ENCODE measurements around the gene STK4.

STK4 gene

DNA sequence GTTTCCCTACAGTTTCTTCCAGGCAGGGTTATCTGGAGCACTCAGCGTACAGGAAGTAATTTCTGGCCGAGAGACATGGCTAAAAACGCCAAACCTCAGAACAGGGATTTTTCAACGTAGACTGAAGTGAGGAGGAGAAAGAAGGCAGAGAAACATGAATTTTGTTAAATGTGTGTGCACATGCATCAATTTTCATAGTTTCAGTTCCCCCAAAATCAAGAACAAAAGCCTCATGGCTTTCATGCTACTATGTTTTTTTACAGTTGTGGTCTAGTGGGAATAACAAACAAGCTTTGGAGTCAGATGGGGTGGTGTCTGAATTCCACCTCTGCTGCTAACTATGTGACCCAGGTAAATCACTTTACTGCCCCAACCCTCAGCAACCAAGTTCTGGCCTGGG is 11.0 kb upstream of the STK4 start:
- DNase-seq = no peak

DNA sequence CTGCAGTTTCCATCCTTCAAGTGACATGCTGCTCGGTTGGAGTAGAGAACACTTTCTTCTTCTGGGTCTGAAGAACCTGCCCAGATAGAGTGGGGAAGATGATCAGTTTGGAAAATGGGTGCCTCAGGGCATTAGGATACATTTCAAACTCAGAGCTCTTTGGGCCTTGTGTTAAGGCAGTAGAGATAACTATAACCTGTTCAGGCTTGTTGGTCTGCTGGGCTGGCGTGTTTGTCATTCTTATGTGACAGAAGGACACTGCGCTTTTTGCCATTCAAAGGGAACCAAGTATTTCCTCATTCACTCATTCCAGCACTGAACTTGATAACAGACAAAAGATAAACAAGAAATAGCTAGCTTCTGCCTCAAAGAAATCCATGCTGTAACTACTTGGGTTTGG is 9.9 kb upstream of the STK4 start:
- DNase-seq = no peak

DNA sequence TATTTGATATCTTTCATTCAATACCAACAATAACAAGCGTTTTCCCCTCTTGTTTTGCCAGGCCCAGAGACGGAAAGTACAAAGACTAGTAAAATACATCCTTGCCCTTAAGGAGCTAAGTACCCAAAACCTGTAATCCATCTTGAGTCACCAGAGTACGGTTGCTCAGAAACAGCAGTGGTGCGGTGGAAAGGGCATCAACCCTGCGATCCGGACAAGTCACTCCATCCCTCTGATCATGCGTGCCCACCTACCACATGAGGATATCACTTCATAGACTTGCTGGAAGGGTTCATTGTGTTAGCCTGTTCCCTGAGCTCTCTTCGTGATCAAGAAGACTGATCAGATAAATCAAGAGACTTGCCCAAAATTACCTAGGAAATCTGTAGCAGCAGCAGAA is 8.0 kb upstream of the STK4 start:
- no peak for DNase-seq

DNA sequence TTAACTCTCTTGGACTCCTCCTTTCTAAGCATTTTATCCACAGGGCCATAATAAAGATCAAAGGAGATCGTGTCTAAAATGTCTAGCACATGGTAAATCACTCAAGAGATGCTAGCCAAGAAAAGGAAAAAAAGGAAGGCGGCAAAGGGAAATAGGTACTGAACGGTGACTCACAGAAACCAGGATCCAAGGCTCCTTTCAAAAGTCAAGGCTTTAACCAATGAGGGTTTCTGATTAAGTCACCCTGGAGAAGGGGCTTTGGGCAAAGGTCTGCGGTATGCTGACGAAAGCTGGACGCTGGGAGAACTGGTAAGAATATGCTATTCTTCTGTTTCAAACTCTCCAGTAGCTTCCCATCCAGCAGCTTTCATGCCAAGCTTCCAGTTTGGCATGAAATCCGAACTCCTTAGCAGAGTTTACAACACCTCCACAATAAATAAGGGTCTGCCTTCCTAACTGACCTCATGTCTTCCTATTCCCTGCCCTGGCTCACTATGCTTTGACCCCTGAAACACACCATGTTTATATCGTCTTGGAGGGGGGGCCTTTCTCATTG is 7.2 kb upstream of the STK4 start:
- DNase-seq = no peak

DNA sequence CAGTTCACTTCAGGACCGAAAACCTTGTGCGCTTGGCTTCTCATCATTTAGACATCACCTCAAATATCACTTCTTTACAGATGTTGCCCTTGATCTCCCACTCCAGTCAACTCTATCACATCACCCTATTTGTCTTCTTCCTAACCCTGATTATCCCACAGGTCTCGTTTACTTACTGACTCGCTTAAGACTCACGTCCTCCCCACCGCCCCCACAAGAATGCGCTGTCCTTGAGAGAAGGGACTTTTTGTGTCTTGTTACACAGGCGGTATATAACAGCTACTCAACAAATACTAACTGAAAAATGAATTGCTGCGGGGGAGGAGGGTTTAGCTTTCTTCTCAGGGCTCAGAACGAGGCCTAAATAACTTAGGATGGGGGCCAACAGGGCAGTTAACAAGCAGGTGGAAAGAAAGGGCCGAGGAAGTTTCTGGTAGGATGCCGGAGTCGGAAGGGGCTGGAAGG is 6.6 kb upstream of the STK4 start:
- no peak for DNase-seq

DNA sequence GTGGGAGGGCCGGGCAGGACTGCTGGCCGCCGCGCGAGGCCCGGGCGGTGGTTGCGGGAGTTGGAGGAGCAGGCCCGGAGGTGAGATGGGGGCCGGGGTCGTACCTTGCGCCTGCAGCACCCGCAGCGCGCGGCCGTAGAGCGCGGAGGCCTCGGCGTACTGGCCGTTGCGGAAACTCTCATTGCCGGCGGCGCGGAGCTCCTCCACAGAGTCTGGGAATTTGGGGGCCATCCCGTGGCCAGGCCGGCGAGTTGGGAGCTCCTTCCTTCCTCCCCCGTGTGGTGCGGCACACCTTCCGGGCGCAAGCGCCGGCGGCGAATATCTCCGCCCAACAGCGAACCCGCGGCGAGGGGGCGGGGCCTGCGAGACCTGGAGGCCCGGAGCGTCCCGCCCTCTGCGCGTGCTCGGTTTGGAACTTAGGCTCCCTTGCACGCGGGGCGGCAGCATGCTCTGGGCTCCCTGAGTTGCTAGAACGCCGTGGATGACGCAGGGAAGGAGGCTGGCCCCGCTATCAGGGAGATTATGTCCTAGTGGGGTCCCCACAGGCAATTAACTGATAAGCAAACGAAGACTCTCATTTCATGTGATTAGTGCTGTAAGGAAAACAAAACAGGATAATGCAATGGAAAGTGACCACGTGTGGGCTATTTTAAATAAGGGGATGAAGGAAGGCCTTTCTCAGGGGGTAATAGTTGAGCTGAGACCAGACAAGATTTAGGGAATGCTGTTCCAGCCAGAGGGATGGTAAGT is 6.0 kb upstream of the STK4 start, which contains the start of gene TOMM34:
Gene TOMM34, minus strand, starts transcription at position 295 of the 750 bp plus-strand sequence. Its CDS starts 64 bp downstream, at position 231.
- peak; percentile 89 for DNase-seq

DNA sequence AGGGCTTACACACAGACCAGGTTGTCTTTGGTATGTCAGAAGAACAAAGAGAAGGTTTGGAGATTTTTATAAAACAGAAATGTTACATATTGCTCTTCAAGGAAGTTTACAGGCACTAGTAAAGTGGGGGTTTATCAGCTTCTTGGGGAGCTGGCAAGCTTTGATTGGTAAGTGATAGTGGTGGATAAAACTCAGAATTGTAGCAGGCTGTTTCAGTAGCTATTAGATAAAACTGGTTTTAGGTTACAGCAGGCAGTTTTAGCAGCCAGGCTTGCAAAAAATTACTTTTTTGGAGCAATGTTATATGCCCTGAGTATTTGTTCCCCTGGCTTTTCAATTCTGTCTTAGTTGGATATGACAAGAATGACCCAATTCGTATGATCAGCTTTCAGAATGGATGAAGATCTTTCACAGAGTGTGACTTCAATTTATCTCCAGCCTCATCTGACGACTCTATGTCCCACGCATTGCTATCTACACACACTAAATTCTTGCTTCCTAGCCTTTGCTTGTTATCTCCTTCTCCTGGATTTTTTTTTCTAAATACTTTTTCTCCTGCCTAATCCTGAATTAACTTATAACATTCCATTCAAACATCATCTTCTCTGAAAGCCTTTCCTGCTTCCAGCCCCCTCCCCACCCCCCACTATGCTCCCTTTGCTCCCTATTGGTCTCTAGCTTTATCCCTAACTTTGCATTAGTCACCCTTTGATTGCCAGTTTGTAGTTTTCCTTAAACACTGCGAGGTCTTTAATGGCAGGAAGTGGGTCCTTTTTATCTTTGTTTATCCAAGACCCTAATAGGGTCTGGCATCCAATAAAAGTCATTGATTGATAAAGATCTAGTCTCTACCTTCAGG is 5.1 kb upstream of the STK4 start:
- DNase-seq = no peak

DNA sequence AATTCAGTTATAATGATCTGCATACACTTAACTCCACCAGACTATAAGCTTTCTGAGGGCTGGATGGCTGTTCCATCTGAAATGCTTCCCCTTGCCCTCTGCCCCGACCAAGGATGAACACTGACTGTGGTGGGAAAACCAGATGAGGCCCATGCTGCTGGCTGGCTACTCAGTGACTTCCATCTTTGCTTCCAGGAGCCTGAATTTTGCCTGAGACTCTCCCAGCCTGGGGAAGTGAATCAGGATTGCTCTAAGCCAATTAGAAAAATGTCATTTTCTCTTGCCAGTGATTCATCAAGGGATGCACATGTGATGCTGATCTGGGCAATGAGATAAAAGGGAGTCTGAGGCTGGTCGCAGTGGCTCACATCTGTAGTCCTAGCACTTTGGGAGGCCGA is 4.4 kb upstream of the STK4 start:
- no peak for DNase-seq

DNA sequence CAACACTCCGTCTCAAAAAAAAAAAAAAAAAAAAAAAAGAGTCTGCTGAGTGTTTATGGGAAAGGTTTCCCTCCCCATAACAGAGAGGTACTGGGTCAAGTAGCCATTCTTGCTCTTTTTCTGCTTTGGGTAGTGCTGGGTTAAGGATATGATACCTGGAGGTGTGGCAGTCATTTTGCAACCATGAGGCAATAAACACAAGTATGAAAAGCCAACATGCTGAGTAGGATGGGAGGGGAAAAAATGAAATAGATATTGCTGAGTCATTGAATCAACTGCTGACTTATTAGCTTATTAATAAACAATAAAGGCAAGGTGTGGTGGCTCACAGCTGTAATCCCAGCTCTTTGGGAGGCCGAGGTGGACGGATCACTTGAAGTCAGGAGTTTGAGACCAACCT is 3.8 kb upstream of the STK4 start:
- no peak for DNase-seq

DNA sequence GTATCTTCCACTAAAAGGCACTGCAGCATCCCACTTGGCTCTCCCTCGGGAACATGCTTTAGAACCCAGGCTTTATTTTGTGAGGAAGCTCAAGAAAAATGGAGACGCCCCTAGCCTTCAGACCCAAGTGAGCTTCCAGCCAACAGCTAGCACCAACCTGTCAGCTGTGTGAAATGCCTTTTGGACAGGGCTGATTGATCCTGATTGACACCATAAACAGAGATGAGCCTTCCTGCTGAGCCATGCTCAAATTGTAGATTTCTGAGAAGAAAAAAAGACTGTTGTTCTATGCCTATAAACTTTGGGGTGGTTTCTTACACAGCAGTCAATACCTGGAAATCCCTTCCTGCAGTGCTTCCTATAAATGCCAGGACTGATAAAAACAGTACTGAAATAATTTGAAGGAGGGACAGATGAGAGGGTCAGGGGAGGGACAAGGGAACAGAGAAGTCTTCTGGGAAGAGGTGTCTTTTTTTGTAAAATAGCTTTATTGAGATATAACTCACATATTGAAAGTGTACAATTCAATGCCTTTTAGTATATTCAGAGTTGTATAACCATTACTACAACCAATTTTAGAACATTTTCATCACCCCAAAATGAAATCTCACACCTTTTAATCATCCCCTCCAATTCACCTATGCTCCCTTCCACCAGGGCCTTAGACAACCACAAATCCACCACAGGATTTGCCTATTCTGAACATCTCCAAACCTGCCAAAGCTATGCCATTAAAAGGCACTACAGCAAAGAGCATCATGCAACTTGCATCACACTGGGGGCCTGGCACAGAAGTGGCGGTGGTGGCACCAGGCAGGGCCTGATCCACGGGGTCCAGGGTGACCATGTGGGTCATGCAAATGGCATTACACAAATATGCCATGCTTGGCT is 2.7 kb upstream of the STK4 start:
- DNase-seq = no peak

DNA sequence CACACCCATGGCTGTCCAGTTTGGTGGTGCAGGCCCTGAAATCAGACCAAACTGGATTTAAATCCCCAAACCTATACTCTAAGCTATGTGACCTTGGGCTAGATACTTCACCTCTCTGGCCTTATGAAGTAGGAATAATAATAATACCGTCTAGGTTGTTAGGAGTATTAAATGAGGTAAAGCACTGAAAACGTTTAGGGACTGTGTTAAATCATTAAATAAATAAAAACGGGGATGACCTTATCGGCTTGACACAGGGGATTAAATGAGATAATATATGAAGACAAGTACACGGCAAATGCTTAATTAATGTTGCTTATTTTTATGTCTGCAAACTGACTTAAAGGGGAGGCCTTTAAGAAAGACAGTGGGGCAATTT is 672 bp upstream of the STK4 start:
- no peak for DNase-seq

DNA sequence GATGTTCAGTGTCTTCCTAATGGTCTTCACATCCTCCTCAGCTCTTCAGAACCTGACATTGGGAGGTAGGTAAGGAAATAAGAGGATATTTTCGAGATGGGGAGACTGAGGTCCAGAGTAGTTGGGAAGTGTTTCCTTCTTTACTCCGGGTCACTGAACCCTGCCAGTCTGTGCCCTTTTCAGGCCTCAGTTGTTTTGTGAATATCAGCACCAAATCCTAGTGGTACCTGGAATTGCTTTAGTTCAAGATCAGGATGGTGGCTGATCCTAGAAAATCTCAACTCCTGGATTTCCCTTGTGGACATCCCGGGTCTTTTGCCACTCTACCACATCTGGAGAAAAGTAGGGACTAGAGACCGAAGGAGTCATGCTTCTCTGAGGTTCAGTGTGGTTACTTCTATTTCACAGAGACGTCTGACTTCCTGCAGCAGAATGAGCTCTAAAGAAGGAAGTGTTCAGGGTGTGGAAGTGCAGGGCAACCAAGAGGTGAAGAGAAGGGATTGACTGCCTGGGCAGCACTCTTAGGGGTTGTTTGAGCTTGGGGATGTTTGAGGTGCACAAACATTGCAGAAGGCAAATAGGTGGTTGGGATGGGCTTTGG is 995 bp downstream of the STK4 start:
- peak; percentile 38 for DNase-seq

DNA sequence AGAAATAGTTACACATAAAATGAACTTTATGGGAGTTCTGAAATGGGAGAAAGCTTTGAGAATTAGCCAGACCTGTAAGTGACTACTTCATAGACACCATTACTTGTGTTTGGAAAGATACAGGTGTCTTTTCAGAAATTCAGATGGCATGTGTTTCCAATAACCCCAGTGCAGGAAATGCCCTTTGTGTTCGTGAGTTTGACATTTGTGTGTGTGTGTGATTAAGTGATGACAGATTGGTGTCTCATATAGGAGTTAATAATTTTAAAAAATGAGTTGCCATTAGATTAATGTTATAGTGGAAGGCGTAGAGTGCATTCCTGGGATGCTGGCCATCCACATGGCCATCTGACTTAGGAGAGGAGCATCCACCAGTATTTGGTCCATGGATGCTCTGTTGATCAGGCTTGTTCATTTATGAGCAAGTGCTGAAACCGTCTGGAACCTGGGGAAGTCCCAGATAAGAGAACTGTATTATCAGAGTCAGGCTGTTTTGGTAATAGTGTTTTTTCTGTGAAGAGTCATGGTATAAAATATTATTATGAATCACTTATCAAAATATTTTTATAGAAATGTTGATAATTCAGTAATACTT is 3.1 kb downstream of the STK4 start:
- no peak for DNase-seq

DNA sequence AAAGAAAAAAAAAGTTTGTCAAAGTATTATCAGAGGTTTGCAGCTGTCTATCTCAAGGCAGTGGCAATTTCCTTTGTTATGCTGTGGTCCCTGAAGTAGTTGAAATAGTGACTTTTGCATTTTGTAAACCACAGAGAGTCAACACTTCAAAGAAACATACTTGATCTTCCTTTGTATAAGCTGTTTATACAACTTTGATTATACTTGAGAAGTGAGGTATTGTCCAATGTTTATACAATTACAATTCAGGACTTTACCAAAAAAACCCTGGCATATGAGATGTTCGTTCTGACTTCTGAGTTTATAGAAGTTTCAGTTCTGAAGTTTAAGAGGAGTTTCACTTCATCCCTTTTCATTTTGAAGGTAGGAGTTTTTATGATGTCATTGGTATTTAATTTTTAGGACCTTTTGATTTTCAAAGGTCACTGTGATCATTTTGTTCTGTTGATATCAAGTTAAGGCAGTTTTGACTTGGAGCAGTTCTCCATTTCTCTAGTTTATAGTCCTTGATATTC is 4.0 kb downstream of the STK4 start:
- no peak for DNase-seq

DNA sequence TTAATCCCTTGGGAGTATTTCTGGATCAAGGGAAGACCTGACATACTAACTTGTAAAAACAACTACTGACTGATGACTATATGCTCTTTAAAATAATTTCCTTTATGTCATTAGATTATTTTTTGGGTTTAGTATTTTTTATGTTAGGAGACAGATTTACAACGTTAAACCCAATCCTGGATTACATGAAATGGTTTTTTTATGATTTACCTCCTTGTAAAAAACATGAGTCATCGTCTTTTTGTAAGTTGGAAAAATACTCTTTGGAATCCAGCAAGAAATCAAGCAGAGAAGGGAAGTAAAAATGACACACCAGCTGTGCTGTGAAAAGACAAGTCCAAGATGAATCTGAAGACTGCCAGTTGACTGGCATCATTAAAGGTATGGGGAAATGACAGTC is 6.7 kb downstream of the STK4 start:
- DNase-seq = no peak

DNA sequence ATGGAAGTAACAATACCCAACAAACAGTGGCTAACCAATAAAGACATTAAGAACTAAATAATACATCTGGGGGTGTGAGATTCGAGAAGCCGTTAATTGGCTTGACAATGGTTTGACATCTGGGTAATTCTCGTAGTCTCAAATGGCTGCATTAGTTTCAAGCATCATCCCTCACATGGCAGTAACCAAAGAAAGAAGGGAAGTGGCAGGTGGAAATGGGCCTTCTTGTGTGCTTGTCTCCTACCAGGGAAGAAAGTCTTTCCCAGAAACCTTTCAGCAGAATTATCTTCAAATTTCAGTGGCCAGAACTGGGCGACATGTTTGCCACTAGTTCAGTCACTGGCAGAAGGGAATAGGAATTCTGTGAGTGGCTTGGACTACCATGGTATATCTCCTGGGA is 10.4 kb downstream of the STK4 start:
- no peak for DNase-seq

DNA sequence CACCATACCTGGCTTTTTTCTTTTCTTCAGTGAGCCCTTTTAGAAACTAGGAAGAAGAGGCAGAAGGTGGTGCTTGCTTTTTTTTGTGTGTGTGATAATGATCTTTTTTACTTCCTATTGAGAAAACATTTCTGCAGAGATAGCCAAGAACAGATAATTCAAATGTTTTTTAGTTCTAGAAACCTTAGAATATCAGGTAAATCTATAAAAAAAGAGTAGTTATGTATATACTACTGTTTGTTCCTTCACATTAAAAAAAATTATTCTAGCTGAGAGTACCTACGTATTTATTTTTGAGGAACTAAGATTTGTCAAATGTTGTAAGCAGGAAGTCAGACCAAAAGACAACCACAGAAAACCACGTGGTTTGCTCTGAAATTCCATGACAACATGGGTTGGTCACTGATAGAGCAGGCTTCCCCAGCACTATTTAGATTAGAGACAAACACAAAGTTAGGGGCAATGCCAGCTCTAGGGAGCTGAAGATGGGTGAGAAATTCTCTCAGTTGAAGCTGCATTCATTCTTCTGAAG is 12.8 kb downstream of the STK4 start:
- DNase-seq = peak; percentile 61

DNA sequence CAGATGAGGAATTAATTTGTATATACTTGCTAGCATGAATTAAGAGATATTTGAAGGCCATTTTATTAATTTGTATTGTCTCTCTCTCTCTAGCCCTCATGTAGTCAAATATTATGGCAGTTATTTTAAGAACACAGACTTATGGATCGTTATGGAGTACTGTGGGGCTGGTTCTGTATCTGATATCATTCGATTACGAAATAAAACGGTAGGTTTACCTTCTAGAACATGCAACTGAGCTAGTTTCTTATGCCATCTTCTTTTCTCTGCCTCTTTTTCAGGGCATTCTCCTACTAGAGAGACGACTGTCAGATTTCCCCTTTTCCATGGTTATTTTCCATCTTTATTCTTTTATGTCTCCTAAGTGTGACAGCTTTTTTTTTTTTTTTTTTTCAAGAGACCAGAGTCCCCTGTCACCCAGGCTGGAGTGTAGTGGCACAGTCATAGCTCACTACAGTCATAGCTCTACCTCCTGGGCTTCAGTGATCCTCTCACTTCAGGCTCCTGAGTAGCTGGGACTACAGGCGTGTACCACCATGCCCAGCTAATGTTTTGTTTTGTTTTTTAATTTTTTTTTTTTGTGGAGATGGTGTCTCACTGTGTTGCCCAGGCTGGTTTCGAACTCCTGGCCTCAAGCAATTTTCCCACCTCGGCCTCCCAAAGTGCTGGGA is 15.6 kb downstream of the STK4 start:
- no peak for DNase-seq

DNA sequence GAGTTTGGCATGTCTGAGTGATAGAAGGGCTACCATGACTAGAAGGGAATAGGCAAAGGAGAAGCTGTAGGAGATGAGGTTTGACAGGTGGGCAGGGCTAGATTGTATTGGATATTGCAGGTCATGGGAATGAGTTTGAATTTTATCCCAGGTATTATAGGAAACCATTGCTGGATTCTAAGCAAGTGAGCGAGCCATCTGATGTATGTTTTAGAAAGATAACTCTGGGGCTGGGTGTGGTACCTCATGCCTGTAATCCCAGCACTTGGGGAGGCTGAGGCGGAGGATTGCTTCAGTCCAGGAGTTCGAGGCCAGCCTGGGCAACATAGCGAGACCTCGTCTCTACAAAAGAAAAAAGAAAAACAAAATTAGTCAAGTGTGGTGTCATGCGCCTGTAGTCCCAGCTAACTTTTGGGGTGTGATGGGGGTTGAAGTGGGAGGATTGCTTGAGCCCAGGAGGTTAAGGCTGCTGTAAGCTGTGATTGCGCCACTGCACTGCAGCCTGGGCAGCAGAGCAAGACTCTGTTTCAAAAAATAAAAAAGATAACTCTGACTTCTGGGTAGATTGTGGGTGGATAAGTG is 16.9 kb downstream of the STK4 start:
- DNase-seq = no peak

DNA sequence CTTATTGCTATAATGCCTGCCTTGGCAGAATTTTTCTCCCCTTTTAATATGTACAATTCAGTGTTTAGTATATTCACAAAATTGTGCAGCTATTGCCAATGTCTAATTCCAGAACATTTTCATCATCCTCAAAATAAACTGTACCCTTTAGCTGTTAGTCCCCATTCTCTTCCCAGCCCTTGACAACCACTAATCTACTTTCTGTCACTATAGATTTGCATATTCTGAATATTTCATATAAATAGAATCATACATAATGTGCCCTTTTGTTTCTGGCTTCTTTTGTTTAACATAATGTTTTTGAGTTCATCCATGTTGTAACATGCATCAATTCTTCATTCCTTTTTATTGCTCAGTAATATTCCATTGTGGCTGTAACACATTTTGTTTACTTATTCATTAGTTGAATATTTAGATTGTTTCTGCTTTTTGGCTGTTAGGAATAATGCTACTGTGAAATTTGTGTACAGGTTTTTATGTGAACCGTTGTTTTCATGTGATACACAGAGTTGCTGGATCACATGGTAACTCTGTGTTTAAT is 22.4 kb downstream of the STK4 start:
- no peak for DNase-seq
